GM21515 (cell line): ENCODE measurements around the gene FBXO47.

ENCODE experiments used
- ATAC-seq: cut with Tn5 transposase; IDR thresholded peaks from one replicate; pipeline ENCODE4 v1.9.1; 2021; ENCODE audit not compliant: unreplicated experiment

Gene FBXO47

DNA sequence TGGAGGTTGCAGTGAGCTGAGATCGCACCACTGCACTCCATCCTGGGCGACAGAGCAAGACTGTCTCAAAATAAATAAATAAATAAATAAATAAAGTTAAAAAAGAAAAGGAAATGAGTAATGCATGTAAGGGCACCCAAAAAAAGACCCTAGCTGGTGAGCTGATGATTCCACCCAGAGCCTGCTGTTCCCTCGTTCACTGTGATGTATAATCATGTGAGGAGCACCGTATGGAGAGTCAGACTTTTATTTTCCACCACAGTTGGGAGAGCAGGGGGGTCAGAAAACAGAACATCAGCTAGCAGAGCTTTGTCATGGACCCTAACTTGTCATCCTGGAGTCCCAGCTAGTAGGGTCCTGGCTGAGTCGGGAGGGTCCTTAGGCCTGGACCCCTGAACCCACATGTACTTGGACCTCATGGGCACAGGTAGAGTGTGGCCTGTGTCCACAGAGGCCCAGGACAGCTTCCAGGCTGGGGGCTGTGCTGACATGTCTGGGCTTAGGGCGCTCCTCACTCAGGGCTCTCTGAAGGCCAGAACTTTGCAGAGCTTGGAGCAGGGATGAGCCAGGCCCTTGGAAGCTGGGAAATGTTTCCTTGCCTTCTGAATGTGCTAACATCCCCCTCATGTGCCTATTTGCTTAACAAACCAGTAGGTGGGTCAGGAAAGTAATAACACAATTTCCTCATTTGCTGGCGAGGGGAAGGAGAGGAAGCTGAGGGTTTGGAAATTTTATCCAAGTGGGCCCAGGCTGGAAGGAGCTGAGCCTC is 60.6 kb downstream of the FBXO47 start:
- ATAC-seq: no peak

DNA sequence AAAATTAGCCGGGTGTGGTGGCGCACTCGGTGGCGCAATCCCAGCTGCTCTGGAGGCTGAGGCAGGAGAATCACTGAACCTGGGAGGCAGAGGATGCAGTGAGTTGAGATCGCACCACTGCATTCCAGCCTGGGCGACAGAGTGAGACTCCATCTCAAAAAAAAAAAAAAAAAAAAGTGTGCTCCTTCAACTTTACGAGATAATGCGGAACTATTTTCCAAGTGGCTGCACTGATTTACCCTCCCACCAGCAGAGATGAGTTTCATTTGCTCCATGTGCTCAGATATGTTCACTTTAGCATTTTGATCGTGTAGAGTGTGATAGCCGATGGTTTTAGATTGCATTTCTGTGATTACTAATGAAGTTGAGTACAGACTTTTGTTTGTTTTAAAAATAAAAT is 61.8 kb downstream of the FBXO47 start:
- no peak for ATAC-seq

DNA sequence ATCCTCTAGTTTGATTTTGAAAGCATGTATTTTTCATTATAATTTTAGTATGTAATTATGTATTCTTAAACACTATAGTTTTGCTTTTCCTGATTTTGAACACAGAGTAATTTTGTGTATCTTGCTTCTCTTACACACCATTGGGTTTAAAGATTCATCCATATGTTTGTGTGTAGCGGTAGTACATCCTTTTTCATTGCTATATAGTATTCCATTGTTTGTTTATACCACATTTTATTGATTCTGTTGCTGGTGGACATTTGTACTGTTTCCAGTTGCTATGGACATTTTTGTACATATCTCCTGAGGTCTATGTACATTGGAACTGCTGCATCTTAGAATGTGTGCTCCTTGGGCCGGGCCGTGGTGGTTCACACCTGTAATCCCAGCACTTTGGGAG is 62.3 kb downstream of the FBXO47 start:
- ATAC-seq: no peak

DNA sequence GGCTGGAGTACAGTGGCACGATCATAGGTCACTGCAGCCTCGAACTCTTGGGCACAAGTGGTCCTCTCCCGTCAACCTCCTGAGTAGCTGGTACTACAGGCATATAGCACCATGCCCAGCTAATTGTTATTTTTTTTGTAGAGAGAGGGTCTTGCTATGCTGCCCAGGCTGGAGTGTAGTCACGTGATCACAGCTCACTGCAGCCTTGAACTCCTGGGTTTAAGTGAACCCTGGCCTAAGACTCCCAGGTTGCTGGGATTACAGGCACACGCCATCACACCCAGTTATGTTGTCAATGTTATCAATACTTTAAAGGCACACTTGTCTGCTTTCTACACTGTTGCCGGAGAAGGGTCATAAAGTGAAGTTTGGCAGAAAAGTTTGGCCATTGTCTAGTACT is 63.8 kb downstream of the FBXO47 start:
- no peak for ATAC-seq

DNA sequence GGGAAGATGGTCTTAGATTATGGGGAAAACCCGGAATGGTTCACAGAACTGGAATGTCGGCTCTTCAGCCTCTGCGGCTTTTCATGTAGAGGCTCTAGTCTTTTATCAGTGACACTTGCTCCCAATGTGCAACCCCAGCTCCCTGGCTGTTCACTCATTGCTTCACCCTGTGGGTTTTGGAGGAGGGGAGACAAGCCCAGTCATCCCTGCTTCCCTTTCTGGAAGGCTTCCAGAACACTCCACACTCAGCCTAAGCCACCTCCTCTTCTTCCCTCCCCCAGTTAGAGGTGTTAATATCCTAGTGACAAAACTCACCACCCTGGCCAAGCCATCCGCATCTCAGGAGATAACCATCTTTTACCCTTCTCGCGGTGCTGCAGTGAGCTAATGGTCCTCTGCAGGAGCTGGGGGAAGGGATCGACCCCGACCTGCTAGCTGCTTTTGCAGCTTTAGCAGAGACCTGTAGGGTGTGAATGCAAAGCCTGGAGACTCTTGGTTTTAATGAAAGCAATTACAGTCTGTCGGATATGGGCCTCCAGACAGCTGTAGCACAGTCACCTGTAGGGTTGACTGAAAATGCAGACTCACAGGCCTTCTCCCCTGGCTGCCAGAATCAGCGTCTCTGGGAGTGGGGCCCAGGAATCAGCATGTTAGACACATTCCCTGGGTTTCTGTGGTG is 66.1 kb downstream of the FBXO47 start:
- ATAC-seq: no peak

DNA sequence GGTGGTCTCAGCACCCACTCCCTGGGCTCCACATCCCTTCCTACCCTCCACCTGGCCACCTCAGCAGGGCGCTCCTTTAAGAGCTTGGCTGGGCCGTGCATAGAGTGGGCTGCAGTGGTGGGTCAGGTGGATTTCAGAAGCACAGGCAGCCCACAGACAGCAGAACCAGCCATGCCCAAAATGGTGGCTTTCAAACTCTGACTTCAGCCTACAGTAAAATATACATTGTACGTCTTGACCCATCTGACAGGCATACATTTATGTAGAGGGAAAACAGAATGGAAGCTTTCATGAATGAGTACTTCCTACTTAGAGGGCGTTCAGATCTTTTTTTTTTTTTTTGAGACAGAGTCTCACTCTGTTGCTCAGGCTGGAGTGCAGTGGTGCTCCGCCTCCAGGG is 67.8 kb downstream of the FBXO47 start:
- no peak for ATAC-seq

DNA sequence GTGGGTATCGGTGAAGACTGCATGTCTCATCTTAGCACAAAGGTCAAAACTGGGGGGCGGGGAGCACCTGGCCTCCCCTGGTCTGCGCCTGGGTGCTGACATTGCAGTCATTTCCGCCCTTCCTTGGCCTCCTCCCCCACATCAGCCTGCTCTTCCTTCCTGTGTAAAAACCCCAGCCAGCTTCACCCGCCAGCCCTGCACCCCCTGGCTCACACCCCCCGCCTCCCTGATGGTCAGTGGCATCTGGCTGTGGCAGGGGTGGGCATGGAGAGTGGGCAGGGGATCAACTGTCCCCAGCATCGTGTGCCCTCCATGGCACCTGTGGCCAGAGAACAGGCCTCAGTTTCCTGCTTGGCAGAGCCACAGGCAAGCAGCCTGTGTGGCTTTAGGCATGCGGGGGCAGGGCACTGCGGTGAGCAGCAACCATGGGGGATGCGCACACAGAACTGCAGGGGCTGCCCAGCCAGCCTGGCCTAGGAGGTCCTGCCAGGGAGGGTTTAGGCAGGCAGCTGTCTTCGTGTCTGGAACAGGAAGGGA is 68.3 kb downstream of the FBXO47 start:
- peak; percentile 71 for ATAC-seq

DNA sequence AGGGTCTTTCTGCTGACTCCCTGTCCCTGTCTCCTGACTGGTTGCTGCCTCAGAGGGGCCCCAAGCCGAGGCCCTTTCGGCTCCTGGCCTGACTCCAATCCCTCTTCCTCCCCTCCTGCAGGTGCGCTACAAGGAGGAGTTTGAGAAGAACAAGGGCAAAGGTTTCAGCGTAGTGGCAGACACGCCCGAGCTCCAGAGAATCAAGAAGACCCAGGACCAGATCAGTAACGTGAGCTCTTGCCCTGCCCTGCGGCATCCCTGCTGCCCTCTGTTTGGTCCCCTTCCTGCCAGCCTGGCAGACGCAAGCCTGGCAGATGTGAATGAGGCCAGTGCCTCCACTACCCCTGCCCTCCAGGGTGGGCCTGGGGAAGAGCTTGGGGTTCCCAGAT is 68.9 kb downstream of the FBXO47 start:
- peak; percentile 22 for ATAC-seq

DNA sequence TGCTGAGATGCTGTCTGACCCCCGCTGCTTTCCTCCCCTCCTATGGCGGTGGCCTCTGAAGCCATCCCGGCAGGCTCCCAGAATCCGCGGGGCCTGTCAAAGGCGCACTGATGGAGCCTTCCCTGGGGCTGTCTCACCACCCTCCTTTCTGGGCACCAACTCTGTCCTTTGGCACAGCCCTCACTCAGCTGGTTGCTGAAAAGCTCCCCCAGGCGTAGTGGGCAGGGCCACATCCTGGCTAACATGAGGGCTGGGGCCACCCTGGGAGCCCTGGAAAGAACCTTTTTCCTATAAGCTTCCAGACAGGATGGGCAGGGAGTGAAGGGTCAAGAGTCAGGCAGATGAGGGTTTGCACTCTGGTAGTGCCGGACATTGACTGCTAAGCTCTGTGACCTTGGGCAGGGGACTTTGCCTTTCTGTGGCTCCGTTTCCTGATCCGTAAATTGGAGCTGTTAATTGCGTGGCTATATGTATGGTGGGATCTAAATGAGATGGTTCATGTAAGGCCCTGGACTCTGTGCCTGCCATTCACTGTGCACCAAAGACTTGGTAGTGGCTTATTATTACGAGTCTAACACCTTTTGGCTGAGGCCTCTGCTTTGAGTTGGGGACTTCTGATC is 69.4 kb downstream of the FBXO47 start:
- ATAC-seq: no peak

DNA sequence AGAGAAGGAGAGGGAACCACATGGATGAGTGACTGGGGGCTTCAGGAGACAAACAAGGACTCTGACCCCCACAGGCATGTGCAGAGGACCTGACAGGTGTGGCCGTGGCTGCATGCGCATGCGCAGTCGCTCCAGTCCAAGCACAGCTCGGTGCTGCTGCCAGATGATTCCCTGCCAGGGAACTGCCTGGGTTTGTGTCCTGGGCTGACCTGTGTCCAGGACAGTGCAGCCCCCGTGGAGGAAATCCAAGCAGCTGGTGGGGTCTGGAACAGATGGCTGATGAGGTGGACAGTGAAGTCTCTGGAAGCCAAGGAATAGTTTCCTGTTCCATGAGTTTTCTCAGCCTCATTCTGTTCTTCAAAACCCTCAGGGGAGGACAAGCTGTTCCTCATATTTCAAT is 70.0 kb downstream of the FBXO47 start:
- no peak for ATAC-seq

DNA sequence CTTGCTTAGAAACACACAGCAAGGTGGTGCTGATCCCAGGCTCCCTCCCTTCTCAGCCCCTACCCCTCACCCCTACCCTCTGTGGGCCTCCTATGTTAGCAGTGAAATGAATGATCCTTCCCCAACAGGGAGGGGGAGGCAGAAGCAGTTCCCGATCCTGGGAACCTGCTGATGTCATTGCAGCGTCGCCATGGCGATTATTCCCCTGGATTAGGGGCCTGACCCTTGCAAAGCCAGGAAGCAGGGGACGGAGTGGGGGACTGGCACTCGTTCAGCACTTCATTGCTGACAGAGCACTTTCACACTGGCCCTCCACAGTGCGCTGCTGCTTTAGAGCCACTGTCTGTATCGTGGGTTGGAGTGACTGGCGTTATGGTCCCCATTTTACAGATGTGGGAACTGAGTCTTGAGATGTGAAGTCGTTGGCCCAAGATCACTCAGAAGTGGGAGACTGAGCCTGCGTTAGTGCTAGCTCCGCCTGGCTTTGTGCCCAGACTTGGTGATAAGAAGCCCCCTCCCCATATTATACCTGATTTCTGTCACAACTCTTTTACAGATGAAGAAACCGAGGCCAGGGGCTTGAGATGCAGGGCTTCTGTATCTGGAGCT is 70.8 kb downstream of the FBXO47 start:
- ATAC-seq: no peak

DNA sequence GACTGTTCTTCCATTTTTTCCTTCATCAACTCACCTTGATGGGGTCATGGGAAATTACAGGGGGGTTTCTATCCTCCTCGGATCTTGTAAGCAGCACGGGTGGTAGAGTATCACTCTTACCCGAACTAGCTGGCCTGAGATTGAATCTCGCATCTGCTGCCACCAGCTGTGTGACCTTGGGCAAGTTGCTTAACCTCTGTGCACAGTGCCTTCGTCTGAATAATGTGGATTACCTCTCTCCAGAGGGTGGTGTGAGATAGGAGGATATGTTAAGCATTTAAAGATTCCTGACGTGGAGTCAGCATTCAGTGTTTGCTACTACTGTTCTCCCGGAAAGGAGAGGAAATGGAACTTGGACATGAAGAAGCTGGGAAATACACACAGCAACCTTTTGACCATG is 72.9 kb downstream of the FBXO47 start:
- no peak for ATAC-seq

DNA sequence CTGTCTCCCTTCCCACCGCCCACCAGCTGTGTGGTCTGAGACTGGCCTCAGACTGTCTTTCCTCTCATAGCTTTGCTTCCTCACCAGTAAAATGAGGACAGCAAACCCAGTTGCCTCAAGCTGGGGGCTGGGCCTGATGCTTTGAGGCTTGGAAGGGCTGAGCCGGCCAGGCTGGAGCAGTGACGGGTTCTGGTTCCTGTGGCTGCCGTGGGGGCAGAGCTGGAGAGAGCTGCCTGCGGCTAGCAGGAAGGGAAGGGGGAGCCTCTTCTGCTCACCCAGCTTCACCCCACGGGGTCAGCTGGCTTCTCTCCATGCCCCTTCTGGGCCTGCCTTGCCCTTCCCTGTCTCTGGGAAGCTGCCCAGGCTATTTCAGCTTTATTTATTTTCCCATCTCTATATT is 73.6 kb downstream of the FBXO47 start:
- ATAC-seq: no peak

DNA sequence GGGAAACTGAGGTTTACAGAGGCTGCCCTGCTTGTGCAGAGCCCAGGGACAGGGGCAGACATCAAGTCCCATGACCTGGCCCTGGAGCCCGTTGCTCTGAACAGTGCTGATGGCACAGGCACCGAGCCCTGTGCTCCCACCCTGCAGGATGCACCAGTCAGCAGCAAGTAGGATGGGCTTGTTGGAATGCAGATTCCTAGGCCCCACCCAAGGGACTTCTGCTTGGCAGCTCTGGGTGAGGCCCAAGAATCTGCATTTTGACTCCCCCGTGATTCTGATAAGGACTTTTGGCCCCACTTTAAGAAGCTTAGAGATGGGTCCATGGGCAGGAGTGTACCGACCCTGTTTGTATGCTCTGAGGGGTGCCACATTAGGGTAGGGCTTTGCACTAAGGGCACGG is 74.1 kb downstream of the FBXO47 start:
- no peak for ATAC-seq

DNA sequence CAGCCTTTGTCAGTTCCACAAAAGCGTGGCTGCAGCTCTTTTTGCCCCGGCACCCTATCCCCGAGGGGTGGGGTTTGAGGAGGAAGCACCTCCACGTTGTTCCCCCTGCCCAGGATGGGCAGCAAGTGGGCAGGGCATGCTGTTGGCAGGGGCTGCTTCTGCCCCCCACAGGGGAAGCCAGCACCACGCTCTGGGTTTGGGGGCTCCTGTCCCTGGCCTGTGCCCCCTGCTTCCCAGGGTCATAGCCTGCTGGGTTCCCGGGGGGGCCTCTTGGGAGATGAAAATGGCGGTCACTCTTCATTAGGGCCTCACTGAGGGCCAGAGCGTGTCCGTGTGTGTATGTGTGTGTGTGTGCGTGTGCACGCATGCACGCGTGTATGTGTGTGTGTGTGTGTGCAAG is 74.6 kb downstream of the FBXO47 start:
- ATAC-seq: no peak

DNA sequence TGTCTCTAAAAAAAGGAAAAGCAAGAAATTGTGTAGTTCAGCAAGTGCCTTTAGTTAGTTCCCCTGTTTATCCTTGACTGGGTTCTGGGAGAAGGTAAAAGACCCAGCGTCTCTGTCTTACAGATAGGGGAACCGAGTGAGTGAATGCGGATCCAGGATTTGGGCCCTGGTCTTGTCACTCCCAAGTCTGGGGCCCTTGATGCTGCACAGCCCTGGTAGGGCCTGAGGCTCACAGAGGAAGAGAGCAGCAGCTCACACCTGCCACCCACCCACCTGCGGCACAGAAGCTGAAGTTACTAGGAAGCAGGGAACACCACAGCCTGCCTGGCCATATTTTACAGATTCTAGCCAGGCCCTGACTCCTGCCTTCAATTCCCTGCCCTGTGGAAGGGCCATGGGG is 75.1 kb downstream of the FBXO47 start:
- ATAC-seq: no peak

DNA sequence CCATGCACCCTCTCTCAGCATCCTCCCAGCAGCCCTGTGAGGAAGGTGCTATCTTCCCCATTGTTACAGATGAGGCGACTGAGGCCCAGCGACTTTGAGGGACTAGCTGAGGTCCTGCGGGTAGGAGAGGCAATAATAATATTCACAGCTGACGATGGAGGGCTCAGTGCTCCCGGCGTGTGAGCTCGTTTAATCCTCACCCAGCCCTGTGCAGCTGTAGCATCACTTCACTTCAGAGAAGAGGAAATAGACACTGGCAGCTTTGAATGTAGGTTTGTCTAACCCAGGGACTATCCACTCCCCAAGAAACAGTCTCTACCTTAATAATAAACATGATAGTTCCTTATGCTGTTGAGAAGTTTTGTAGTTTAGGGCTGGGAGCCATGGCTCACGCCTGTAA is 75.8 kb downstream of the FBXO47 start:
- ATAC-seq: no peak

DNA sequence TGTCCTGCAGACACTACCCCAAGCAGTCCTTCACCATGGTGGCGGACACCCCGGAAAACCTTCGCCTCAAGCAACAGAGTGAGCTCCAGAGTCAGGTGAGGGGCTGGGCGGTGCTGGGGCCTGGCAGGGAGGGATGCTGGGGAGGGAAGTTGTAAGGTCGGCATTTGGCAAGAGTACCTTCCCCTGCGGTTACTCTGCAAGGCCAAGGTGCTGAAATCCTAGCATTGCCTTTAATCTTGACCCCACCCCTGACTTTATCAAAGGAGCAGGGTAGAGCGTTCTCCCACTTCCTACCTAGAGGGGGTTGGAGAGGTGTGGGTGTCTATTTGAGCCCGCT is 76.8 kb downstream of the FBXO47 start:
- no peak for ATAC-seq

DNA sequence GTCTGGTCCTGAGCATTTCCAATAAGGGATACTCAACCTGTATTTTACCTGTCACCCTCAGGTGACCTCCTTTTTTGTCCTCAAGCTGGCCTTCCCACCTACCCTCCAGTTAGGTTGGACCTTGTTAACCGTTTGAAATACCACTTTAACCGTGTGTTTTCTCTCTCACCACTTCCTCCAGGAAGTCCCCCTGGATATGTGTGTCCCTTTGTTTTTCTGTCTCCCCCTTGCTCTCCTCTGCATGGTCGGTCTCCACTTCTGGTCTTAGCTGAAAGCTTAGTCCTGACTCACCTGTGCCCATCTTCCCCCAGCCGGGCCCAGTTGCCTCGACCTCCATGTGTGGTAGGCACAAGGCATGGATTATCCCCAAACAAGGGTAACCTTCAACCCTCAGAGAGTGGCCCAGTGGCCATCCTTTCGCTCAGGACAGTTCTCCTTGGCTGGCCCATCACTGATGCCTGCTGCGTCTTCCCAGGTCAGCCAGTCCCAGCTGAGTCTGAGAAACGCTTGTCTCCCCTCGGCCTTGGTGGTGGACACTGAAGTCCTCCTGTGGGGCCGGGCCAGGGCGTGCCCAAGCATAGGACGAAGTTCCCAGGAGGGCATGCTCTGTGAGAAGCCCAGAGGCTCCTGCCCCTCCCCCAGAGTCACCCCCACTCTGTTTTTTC is 77.3 kb downstream of the FBXO47 start:
- ATAC-seq: no peak

DNA sequence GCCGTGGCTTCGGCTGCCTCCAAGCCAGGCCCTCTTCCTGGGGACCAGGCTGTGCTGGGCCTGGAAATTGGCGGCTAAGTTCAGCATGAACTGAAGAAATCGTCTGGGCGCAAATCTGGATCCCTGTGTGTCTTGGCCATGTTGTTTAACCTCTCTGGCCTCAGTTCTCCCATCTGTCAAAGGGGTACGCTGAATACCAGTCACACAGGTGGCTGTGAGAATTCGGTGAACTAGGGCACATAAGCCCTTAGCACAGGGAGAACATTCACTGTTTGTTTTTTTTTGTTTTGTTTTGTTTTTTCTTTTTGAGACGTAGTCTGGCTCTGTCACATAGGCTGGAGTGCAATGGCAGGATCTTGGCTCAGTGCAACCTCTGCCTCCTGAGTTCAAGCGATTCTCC is 78.4 kb downstream of the FBXO47 start:
- ATAC-seq: no peak

DNA sequence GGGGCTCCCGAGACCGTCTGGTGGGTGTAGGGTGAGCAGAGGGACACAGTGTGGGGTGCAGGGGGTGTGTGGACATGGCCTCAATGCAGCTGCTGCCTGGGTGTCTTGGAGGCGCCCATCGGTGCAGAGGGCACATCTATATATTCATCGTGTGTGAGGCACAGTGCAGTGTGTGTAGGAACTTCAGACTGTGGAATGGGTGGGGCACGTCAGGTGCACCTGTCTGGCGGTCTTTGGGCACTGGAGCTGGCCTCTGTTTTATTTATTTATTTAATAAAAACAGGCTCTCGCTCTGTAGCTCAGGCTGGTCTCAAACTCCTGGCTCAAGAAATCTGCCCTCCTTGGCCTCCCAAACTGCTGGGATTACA is 80.6 kb downstream of the FBXO47 start:
- ATAC-seq: no peak
